Hepatocyte (in vitro differentiated cells): ENCODE results near the gene ZMIZ1. TPM values are rescaled to one million over a fixed set of nuclear protein-coding genes. Genes with fewer than 3 reads are reported as not detected.
A peak's percentile ranks its signal among the peaks of the same experiment; 100 is the strongest.

Source experiments
- DNase-seq: peaks from one replicate; pipeline ENCODE4 v3.0.0-alpha.2; 2016; ENCODE audit warnings: low spot score
- H2AFZ ChIP-seq: fragments of 200-600 bp; sonication (generic); 2 replicates; pipeline ENCODE4 v1.6.0; 2016; ENCODE audit warnings: antibody characterized with exemption, mild to moderate bottlenecking
- H3K27ac ChIP-seq: fragments of 200-600 bp; sonication (generic); 2 replicates; pipeline ENCODE4 v1.5.1; 2016; ENCODE audit warnings: mild to moderate bottlenecking
- H3K27me3 ChIP-seq: fragments of 200-600 bp; sonication (generic); 2 replicates; pipeline ENCODE4 v1.6.1; 2016
- H3K36me3 ChIP-seq: fragments of 200-600 bp; sonication (generic); replicated peaks from 2 replicates; pipeline ENCODE4 v1.5.1; 2016; ENCODE audit warnings: low read depth; ENCODE audit not compliant: insufficient read depth
- H3K4me1 ChIP-seq: fragments of 200-600 bp; sonication (generic); 2 replicates; pipeline ENCODE4 v1.5.1; 2016; ENCODE audit warnings: mild to moderate bottlenecking, moderate library complexity; ENCODE audit not compliant: insufficient read depth
- H3K4me2 ChIP-seq: fragments of 200-600 bp; sonication (generic); 2 replicates; pipeline ENCODE4 v1.6.0; 2016
- H3K4me3 ChIP-seq: fragments of 200-600 bp; sonication (generic); 2 replicates; pipeline ENCODE4 v1.5.1; 2016; ENCODE audit warnings: mild to moderate bottlenecking
- H3K79me2 ChIP-seq: fragments of 200-600 bp; sonication (generic); 2 replicates; pipeline ENCODE4 v1.6.0; 2017; ENCODE audit warnings: mild to moderate bottlenecking
- H3K9me2 ChIP-seq: fragments of 200-600 bp; sonication (generic); replicated peaks from 2 replicates; pipeline ENCODE4 v1.6.0; 2017; ENCODE audit warnings: mild to moderate bottlenecking; ENCODE audit not compliant: insufficient read depth
- H3K9me3 ChIP-seq: fragments of 200-600 bp; sonication (generic); 2 replicates; pipeline ENCODE4 v1.5.1; 2016; ENCODE audit warnings: low read depth, mild to moderate bottlenecking
- H4K20me1 ChIP-seq: fragments of 200-600 bp; sonication (generic); 2 replicates; pipeline ENCODE4 v1.6.0; 2016; ENCODE audit warnings: mild to moderate bottlenecking; ENCODE audit not compliant: insufficient read depth, poor library complexity, severe bottlenecking
- EZH2 ChIP-seq: fragments of 200-600 bp; sonication (generic); IDR thresholded peaks from 2 replicates; pipeline ENCODE4 v1.6.1; 2016; ENCODE audit warnings: antibody characterized with exemption, mild to moderate bottlenecking, borderline replicate concordance
- EZH2phosphoT487 ChIP-seq: fragments of 200-600 bp; sonication (generic); IDR thresholded peaks from one replicate; pipeline ENCODE4 v1.6.1; 2018; ENCODE audit warnings: antibody characterized with exemption, mild to moderate bottlenecking, low read depth, moderate library complexity; ENCODE audit not compliant: unreplicated experiment, severe bottlenecking
- WGBS: methylation state at CpG from one replicate; pipeline ENCODE4 v1.1.6; 2016; ENCODE audit warnings: low lambda C conversion rate; ENCODE audit errors: missing lambda C conversion rate; 5-methylcytosine and 5-hydroxymethylcytosine counted together
- polyA plus RNA-seq: library from polyadenylated mRNA; unstranded; fragments of >200 nt; fragmentation: Nextera tagmentation; extraction: Ambion mirVana; gene quantifications from 2 replicates; pipeline ENCODE4 v1.2.1, GENCODE V29; 2016
- total RNA-seq: library from RNA; depleted of rRNA; stranded (reverse); fragments of >200 nt; gene quantifications from 2 replicates; pipeline ENCODE4 v1.2.3, GENCODE V29; 2014
- TF ChIP-seq, protein P1 (sequence below): fragments of 200-600 bp; sonication (generic); IDR thresholded peaks from 2 replicates; pipeline ENCODE4 v1.5.1; 2016; ENCODE audit warnings: antibody characterized with exemption, mild to moderate bottlenecking; ENCODE audit not compliant: poor library complexity

The ZMIZ1 gene
- total and polyA plus RNA-seq, 2 experiments from 2014 or later = 30.9 to 32.4 TPM

- Histone ChIP-seq H3K9me3 (no peaks in the 10 kb centered on the region), H4K20me1 (peaks cover 76% of the 10 kb centered on the region), H3K9me2 (no peaks in the 10 kb centered on the region), H3K79me2 (peaks cover 37% of the 10 kb centered on the region), H3K27ac (peak overlapping the region; percentile 57), H3K27me3 (no peaks in the 10 kb centered on the region), H3K4me2 (peak overlapping the region; percentile 53), H3K4me1 (peaks cover 40% of the 10 kb centered on the region), H3K4me3 (no peak overlapping the region), H3K36me3 (no peaks in the 10 kb centered on the region), H2AFZ (no peak overlapping the region)
- peak; percentile 72 for DNase-seq
- WGBS = 39% methylated on average over 10 of the region's 10 CpGs
- no peak for TF ChIP-seq EZH2
- TF ChIP-seq EZH2phosphoT487 = no peak
- TF ChIP-seq, protein P1, sequence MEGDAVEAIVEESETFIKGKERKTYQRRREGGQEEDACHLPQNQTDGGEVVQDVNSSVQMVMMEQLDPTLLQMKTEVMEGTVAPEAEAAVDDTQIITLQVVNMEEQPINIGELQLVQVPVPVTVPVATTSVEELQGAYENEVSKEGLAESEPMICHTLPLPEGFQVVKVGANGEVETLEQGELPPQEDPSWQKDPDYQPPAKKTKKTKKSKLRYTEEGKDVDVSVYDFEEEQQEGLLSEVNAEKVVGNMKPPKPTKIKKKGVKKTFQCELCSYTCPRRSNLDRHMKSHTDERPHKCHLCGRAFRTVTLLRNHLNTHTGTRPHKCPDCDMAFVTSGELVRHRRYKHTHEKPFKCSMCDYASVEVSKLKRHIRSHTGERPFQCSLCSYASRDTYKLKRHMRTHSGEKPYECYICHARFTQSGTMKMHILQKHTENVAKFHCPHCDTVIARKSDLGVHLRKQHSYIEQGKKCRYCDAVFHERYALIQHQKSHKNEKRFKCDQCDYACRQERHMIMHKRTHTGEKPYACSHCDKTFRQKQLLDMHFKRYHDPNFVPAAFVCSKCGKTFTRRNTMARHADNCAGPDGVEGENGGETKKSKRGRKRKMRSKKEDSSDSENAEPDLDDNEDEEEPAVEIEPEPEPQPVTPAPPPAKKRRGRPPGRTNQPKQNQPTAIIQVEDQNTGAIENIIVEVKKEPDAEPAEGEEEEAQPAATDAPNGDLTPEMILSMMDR = no peak
Observed at GRCh38 chr10:79239275-79239779, 170.6 kb downstream of the ZMIZ1 start.

- no peak for TF ChIP-seq EZH2
Observed at GRCh38 chr10:79239924-79240581, 171.3 kb downstream of the ZMIZ1 start.

DNA sequence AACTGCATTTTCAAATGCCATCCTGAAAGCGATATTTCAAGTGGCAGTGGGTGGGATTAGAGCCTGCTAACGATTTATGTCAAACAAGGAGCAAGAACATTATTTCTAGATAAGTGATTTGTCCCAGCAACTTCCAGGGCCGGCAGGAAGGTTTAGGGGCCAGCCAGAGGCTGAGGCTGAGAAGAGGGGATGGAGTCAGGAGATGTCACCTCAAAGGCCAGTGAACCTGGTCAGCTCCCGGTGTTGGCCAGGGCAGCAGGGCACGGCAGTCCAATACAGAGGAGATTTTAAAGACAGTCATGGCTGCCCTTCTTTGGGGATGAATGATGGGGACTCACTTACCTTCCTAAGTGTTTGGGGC, 172.8 kb downstream of the ZMIZ1 start:
- Histone ChIP-seq H3K4me2 (peak overlapping the region; percentile 87), H4K20me1 (peaks cover 92% of the 10 kb centered on the region), H3K4me3 (no peak overlapping the region)

More at GRCh38 chr10:79239924-79240581, 171.3 kb downstream of the ZMIZ1 start:
- peaks cover 40% of the 10 kb centered on the region for H3K4me1 ChIP-seq
- H3K27me3 ChIP-seq = no peaks in the 10 kb centered on the region
- no peak overlapping the region for H3K4me3 ChIP-seq
- peak; percentile 40 for DNase-seq
- peak overlapping the region; percentile 53 for H3K4me2 ChIP-seq
- H3K9me3 ChIP-seq = no peaks in the 10 kb centered on the region
- 33% methylated on average over 29 of the region's 29 CpGs for WGBS
- H2AFZ ChIP-seq = no peak overlapping the region
- H3K9me2 ChIP-seq = no peaks in the 10 kb centered on the region
- H4K20me1 ChIP-seq = peaks cover 83% of the 10 kb centered on the region
- peak overlapping the region; percentile 57 for H3K27ac ChIP-seq
- no peaks in the 10 kb centered on the region for H3K36me3 ChIP-seq
- peaks cover 44% of the 10 kb centered on the region for H3K79me2 ChIP-seq

More for the DNA sequence above, 172.8 kb downstream of the ZMIZ1 start:
- H2AFZ ChIP-seq = no peak overlapping the region
- DNase-seq = no peak
- H3K9me2 ChIP-seq = no peaks in the 10 kb centered on the region
- H3K4me1 ChIP-seq = peaks cover 44% of the 10 kb centered on the region
- no peaks in the 10 kb centered on the region for H3K27me3 ChIP-seq
- no peaks in the 10 kb centered on the region for H3K36me3 ChIP-seq
- WGBS = 51% methylated on average over 5 of the region's 5 CpGs
- H3K27ac ChIP-seq = peak overlapping the region; percentile 37
- peaks cover 60% of the 10 kb centered on the region for H3K79me2 ChIP-seq
- TF ChIP-seq EZH2 (no peak), EZH2phosphoT487 (no peak)
- TF ChIP-seq, protein P1 = no peak
- H3K9me3 ChIP-seq = no peaks in the 10 kb centered on the region
